Prostate gland (tissue), 2 donors: ENCODE data around the gene RABGAP1.

Experiments used
- CTCF ChIP-seq, 4 experiments: fragments of 200-600 bp in 2 of 4; fragments of 450-650 bp in 2 of 4; sonication (generic) in 2 of 4; IDR thresholded peaks; 1 replicate in 3 of 4; 2 replicates in 1 of 4; pipeline ENCODE4 v1.5.1; 2016 to 2019; ENCODE audit warnings: antibody characterized with exemption in 4 of 4, mild to moderate bottlenecking in 2 of 4, moderate library complexity in 2 of 4
- POLR2AphosphoS5 ChIP-seq: sonication (generic); formaldehyde crosslinking; IDR thresholded peaks from one replicate; pipeline ENCODE4 v1.6.1; 2017; ENCODE audit warnings: antibody characterized with exemption

GRCh38 chr9:123083680-123084079, 142.9 kb downstream of the RABGAP1 start:
- no peak for TF ChIP-seq CTCF (IDR thresholded peaks at IDR 0.05)
- TF ChIP-seq POLR2AphosphoS5 = no peak
